Hepatocyte (in vitro differentiated cells): Measurements from ENCODE around the gene FBXL17.

ENCODE experiments used
- CTCF ChIP-seq: fragments of 200-600 bp; sonication (generic); IDR thresholded peaks from 2 replicates; pipeline ENCODE4 v1.5.1; 2016; ENCODE audit warnings: antibody characterized with exemption, mild to moderate bottlenecking; ENCODE audit not compliant: poor library complexity
- EZH2 ChIP-seq: fragments of 200-600 bp; sonication (generic); IDR thresholded peaks from 2 replicates; pipeline ENCODE4 v1.6.1; 2016; ENCODE audit warnings: antibody characterized with exemption, mild to moderate bottlenecking, borderline replicate concordance
- EZH2phosphoT487 ChIP-seq: fragments of 200-600 bp; sonication (generic); IDR thresholded peaks from one replicate; pipeline ENCODE4 v1.6.1; 2018; ENCODE audit warnings: antibody characterized with exemption, mild to moderate bottlenecking, low read depth, moderate library complexity; ENCODE audit not compliant: unreplicated experiment, severe bottlenecking

GRCh38 chr5:108220834-108221233, 161.1 kb downstream of the FBXL17 start:
- TF ChIP-seq EZH2phosphoT487 (no peak), CTCF (no peak), EZH2 (no peak)
